HCT116 (cell line): Measurements from ENCODE around the gene SMAD2. TPM values are rescaled to one million over a fixed set of nuclear protein-coding genes. Genes with fewer than 3 reads are reported as not detected.
A peak's percentile ranks its signal among the peaks of the same experiment; 100 is the strongest.

Source experiments
- ATAC-seq: fragments of 200-7000 bp; cut with Tn5 transposase; 2 replicates; pipeline ENCODE4 v1.9.1; 2020; ENCODE audit warnings: mild to moderate bottlenecking, moderate library complexity
- BruUV-seq: library from RNA; stranded (reverse); fragments of 400-500 nt; replicated peaks from 2 replicates; lab custom pipeline; 2021; lab: Mats Ljungman, UMichigan
- CTCF ChIA-PET: fragments of 300-600 bp; sonication (Branson Sonifier 250); formaldehyde crosslinking; loops from one replicate; lab custom pipeline; 2021; ENCODE audit warnings: antibody characterized with exemption; lab: Charles Lee
- POLR2A ChIA-PET: fragments of 300-600, 350-600 bp; sonication (Branson Sonifier 250); formaldehyde crosslinking; loops from one replicate; lab custom pipeline; 2021; ENCODE audit warnings: antibody characterized with exemption; lab: Charles Lee
- RAD21 ChIA-PET, 2 experiments: fragments of 300-600 bp; sonication (Branson Sonifier 250); formaldehyde crosslinking; loops; one replicate each; lab custom pipeline; 2023; ENCODE audit warnings: low total read pairs in 2 of 2; ENCODE audit not compliant: uncharacterized antibody in 2 of 2, unreplicated experiment in 2 of 2, low non-redundant PET in 1 of 2; lab: Charles Lee
- DNase-seq: peaks from one replicate; pipeline ENCODE4 v3.0.0-alpha.2; 2010; ENCODE audit warnings: low read depth, low spot score
- H2AFZ ChIP-seq: fragments of 200-600 bp; shearing (Covaris generic), sonication (generic); 2 replicates; pipeline ENCODE4 v1.6.1; 2017; ENCODE audit warnings: low read depth, mixed run types, mixed read lengths, antibody characterized with exemption, low read length; ENCODE audit not compliant: poor library complexity, severe bottlenecking
- H3K27ac ChIP-seq: 2 replicates; pipeline ENCODE4 v1.5.1; 2012; ENCODE audit warnings: low read depth, low read length
- H3K27me3 ChIP-seq: fragments of 200-600 bp; sonication (generic); 2 replicates; pipeline ENCODE4 v1.6.1; 2016; ENCODE audit warnings: mixed run types, low read length, mixed read lengths; ENCODE audit not compliant: insufficient read depth
- H3K36me3 ChIP-seq, 2 experiments: fragments of 200-500 bp in 1 of 2; fragments of 200-600 bp in 1 of 2; sonication (Bioruptor generic) in 1 of 2; sonication (generic) in 1 of 2; 2 replicates each; pipeline versions ENCODE4 v1.5.1 to v1.6.1; 2014 to 2016; ENCODE audit warnings: low read length in 2 of 2, inconsistent platforms in 1 of 2, mixed read lengths in 1 of 2, mixed run types in 1 of 2; ENCODE audit not compliant: insufficient read depth in 2 of 2, control insufficient read depth in 1 of 2
- H3K4me1 ChIP-seq, 2 experiments: fragments of 200-600 bp in 1 of 2; sonication (generic) in 1 of 2; 2 replicates each; pipeline versions ENCODE4 v1.5.1 to v1.6.1; 2012 to 2017; ENCODE audit warnings: low read length in 2 of 2, inconsistent platforms in 1 of 2, mild to moderate bottlenecking in 1 of 2, mixed read lengths in 1 of 2, mixed run types in 1 of 2, moderate library complexity in 1 of 2; ENCODE audit not compliant: insufficient read depth in 2 of 2, control insufficient read depth in 1 of 2
- H3K4me2 ChIP-seq: fragments of 200-600 bp; sonication (generic); 2 replicates; pipeline ENCODE4 v1.6.1; 2017; ENCODE audit warnings: mixed run types, low read length, mixed read lengths
- H3K4me3 ChIP-seq, 2 experiments: fragments of 200-600 bp in 1 of 2; sonication (generic) in 1 of 2; replicated peaks in 1 of 2; 2 replicates each; pipeline ENCODE4 v1.5.1; 2011 to 2016; ENCODE audit warnings: low read length in 2 of 2, control low read depth in 1 of 2, low read depth in 1 of 2, mild to moderate bottlenecking in 1 of 2, mixed read lengths in 1 of 2, mixed run types in 1 of 2
- H3K79me2 ChIP-seq: fragments of 200-600 bp; sonication (generic); 2 replicates; pipeline ENCODE4 v1.6.1; 2017; ENCODE audit warnings: mild to moderate bottlenecking, mixed run types, low read length, moderate library complexity, mixed read lengths; ENCODE audit not compliant: insufficient read depth
- H3K9ac ChIP-seq: fragments of 200-600 bp; sonication (generic); 2 replicates; pipeline ENCODE4 v1.6.1; 2016; ENCODE audit warnings: low read length, mixed read lengths
- H3K9me2 ChIP-seq: fragments of 200-600 bp; sonication (generic), shearing (Covaris generic); 2 replicates; pipeline ENCODE4 v1.6.1; 2017; ENCODE audit warnings: mixed run types, mild to moderate bottlenecking, moderate library complexity; ENCODE audit not compliant: insufficient read depth
- H3K9me3 ChIP-seq, 2 experiments: fragments of 200-500 bp in 1 of 2; fragments of 200-600 bp in 1 of 2; sonication (Bioruptor generic) in 1 of 2; sonication (generic) in 1 of 2; 2 replicates each; pipeline ENCODE4 v1.6.1; 2014 to 2017; ENCODE audit warnings: low read length in 2 of 2, mixed read lengths in 2 of 2, inconsistent platforms in 1 of 2, low read depth in 1 of 2, mild to moderate bottlenecking in 1 of 2, mixed run types in 1 of 2, moderate library complexity in 1 of 2; ENCODE audit not compliant: control insufficient read depth in 1 of 2, insufficient read depth in 1 of 2
- H4K20me1 ChIP-seq: fragments of 200-600 bp; sonication (generic), shearing (Covaris generic); 2 replicates; pipeline ENCODE4 v1.6.1; 2017; ENCODE audit warnings: mixed run types, mild to moderate bottlenecking, moderate library complexity; ENCODE audit not compliant: insufficient read depth
- ATF3 ChIP-seq: IDR thresholded peaks from 2 replicates; pipeline ENCODE4 v1.6.1; 2012
- CBX3 ChIP-seq: IDR thresholded peaks from 2 replicates; pipeline ENCODE4 v1.6.1; 2012; ENCODE audit warnings: low read depth
- CEBPB ChIP-seq: IDR thresholded peaks from 2 replicates; pipeline ENCODE4 v1.6.1; 2012; ENCODE audit warnings: low read depth
- CTCF ChIP-seq, 3 experiments: fragments of 200-600 bp in 1 of 3; sonication (generic) in 1 of 3; IDR thresholded peaks in 2 of 3; conservative IDR thresholded peaks in 1 of 3; 2 replicates each; pipeline ENCODE4 v1.5.1; 2012 to 2017; ENCODE audit warnings: low read depth in 2 of 3, low read length in 2 of 3, antibody characterized with exemption in 1 of 3, borderline replicate concordance in 1 of 3, control low read depth in 1 of 3, mild to moderate bottlenecking in 1 of 3, mixed read lengths in 1 of 3, mixed run types in 1 of 3, moderate library complexity in 1 of 3; ENCODE audit not compliant: insufficient read depth in 1 of 3
- EGR1 ChIP-seq: IDR thresholded peaks from 2 replicates; pipeline ENCODE4 v1.6.1; 2012; ENCODE audit warnings: low read depth
- ELF1 ChIP-seq: IDR thresholded peaks from 2 replicates; pipeline ENCODE4 v1.6.1; 2012; ENCODE audit warnings: low read depth, borderline replicate concordance
- EZH2 ChIP-seq: fragments of 200-600 bp; sonication (generic); IDR thresholded peaks from 2 replicates; pipeline ENCODE4 v1.6.1; 2017; ENCODE audit warnings: antibody characterized with exemption, mixed run types
- EZH2phosphoT487 ChIP-seq: fragments of 200-600 bp; IDR thresholded peaks from 2 replicates; pipeline ENCODE4 v1.6.1; 2018; ENCODE audit warnings: antibody characterized with exemption, borderline replicate concordance
- FOSL1 ChIP-seq: IDR thresholded peaks from 2 replicates; pipeline ENCODE4 v1.6.1; 2012; ENCODE audit warnings: low read depth
- JUND ChIP-seq: IDR thresholded peaks from 2 replicates; pipeline ENCODE4 v1.6.1; 2012
- POLR2AphosphoS5 ChIP-seq: IDR thresholded peaks from 2 replicates; pipeline ENCODE4 v1.6.1; 2011; ENCODE audit warnings: mild to moderate bottlenecking, low read depth, low read length, moderate library complexity
- RAD21 ChIP-seq: IDR thresholded peaks from 2 replicates; pipeline ENCODE4 v1.6.1; 2012; ENCODE audit warnings: low read depth, mild to moderate bottlenecking
- REST ChIP-seq: IDR thresholded peaks from 2 replicates; pipeline ENCODE4 v1.6.1; 2012; ENCODE audit warnings: low read depth
- SIN3A ChIP-seq: IDR thresholded peaks from 2 replicates; pipeline ENCODE4 v1.6.1; 2012; ENCODE audit warnings: low read depth
- SP1 ChIP-seq: IDR thresholded peaks from 2 replicates; pipeline ENCODE4 v1.6.1; 2012; ENCODE audit warnings: low read depth
- YY1 ChIP-seq: IDR thresholded peaks from 2 replicates; pipeline ENCODE4 v1.6.1; 2011; ENCODE audit warnings: low read length, low read depth, moderate library complexity, mild to moderate bottlenecking; ENCODE audit not compliant: insufficient replicate concordance; ENCODE audit errors: extremely low read depth
- ZFX ChIP-seq: fragments of 450-650 bp; IDR thresholded peaks from 2 replicates; pipeline ENCODE4 v1.6.1; 2017
- ZNF274 ChIP-seq: fragments of 200-500 bp; sonication (Bioruptor generic); IDR thresholded peaks from 2 replicates; pipeline ENCODE4 v1.6.1; 2014; ENCODE audit warnings: mild to moderate bottlenecking, low read depth, low read length, inconsistent platforms
- intact Hi-C: fragments of 100-400 bp; cut with micrococcal nuclease; formaldehyde crosslinking; loops from 2 replicates; pipeline ENCODE4 v1.10.0; 2022
- total RNA-seq: library from RNA; stranded (reverse); gene quantifications from one replicate; pipeline ENCODE4 v1.2.1, GENCODE V29; 2021; ENCODE audit not compliant: unreplicated experiment

SMAD2 gene
- total RNA-seq, 1 experiment from 2014 or later = 130 TPM

GRCh38 chr18:47932603-47933002 lies 2.1 kb upstream of the SMAD2 start:
- Histone ChIP-seq H3K36me3 (no peaks in the 10 kb centered on the region), H3K27ac (no peak overlapping the region), H3K4me2 (no peak overlapping the region), H3K79me2 (peaks cover 27% of the 10 kb centered on the region), H3K9me3 (no peaks in the 10 kb centered on the region), H3K4me1 (peaks cover 7 to 25% of the 10 kb centered on the region in 2 experiments), H3K4me3 (no peak overlapping the region), H3K27me3 (no peaks in the 10 kb centered on the region), H2AFZ (no peak overlapping the region), H3K9ac (no peak overlapping the region), H3K9me2 (0 out of 2 replicates have a peak, but pooled peaks cover 5% of the 10 kb centered on the region), H4K20me1 (no peaks in the 10 kb centered on the region)
- DNase-seq (no peak), ATAC-seq (no peak)
- POLR2A ChIA-PET = no interaction called here
- RAD21 ChIA-PET = no interaction called here
- intact Hi-C loops = no loop called here
- BruUV-seq = no TSS peak
- TF ChIP-seq ZFX = no peak
- peak; percentile 24; the same call in 1 of the 2 replicates for TF ChIP-seq RAD21
- CTCF ChIA-PET = no interaction called here

GRCh38 chr18:47932190-47932589 lies 1.7 kb upstream of the SMAD2 start:
- intact Hi-C loops = no loop called here
- CTCF ChIA-PET = no interaction called here
- Histone ChIP-seq H3K4me2 (no peak overlapping the region), H3K9me2 (0 out of 2 replicates have a peak, but pooled peaks cover 5% of the 10 kb centered on the region), H3K79me2 (peaks cover 31% of the 10 kb centered on the region), H3K27me3 (no peaks in the 10 kb centered on the region), H3K9ac (no peak overlapping the region), H4K20me1 (no peaks in the 10 kb centered on the region), H3K9me3 (no peaks in the 10 kb centered on the region), H3K4me1 (peaks cover 7 to 25% of the 10 kb centered on the region in 2 experiments), H3K4me3 (no peak overlapping the region), H3K36me3 (no peaks in the 10 kb centered on the region), H3K27ac (no peak overlapping the region), H2AFZ (no peak overlapping the region)
- RAD21 ChIA-PET = no interaction called here
- no TSS peak for BruUV-seq
- DNase-seq (no peak), ATAC-seq (no peak)
- POLR2A ChIA-PET = no interaction called here
- TF ChIP-seq ELF1 (no peak), RAD21 (no peak), CEBPB (no peak), JUND (no peak), YY1 (no peak), SP1 (no peak), FOSL1 (no peak), REST (no peak), CBX3 (no peak), EZH2phosphoT487 (no peak), SIN3A (no peak), ATF3 (no peak), EGR1 (no peak), CTCF (IDR thresholded peaks at IDR 0.05 in 2 of 3, conservative IDR thresholded peaks at IDR 0.05 in 1 of 3; ENCODE audit: borderline replicate concordance in 1 of 3, insufficient read depth in 1 of 3, low read depth in 2 of 3, low read length in 2 of 3) (no peak), POLR2AphosphoS5 (no peak), EZH2 (no peak), ZNF274 (no peak)
